Anterior cingulate cortex (tissue), 58 donors: Measurements from ENCODE around the gene LRRC26.

Experiments used
- DNase-seq, 58 donors: peaks; one replicate each; lab custom pipeline; 2025; lab: John Stamatoyannopoulos, UW

The LRRC26 gene

DNA sequence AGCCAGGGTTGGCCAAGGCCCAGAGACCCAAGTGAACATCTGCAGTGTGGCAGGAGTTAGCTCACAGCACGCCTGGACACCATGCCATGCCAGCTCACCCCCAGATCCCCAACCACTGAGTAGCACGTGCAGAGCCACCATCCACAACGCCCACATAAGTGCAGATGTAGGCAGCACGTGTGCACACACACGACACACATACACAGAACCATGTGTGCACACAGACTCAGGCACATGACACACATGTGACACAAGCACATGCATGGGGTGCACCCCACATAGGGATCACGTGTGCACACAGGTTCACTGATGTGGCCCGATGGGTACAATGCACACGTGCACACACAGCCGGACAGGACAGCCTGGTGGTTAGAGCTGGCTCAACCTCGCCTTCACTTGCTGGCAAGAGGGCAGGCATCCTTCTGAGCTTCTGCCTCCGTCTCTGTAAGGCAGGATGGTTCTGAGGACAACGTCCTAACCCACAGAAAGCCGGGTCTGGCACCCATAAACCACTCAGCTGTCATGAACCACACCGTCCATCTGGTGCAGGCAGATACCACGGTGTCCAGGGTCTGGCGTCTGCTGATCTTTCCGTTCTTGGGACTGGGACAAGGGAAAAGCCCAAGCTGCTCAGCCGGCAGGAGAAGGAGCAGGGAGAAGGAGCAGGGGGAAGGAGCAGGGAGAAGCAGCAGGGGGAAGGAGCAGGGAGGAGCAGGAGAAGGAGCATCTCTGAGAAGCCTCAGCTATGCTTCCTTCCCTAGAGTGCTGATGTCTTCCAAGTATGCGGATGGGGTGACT is 12.0 kb downstream of the LRRC26 start:
- DNase-seq: peak in 5 of 58 donors; percentile 21 to 62 (median 42)

DNA sequence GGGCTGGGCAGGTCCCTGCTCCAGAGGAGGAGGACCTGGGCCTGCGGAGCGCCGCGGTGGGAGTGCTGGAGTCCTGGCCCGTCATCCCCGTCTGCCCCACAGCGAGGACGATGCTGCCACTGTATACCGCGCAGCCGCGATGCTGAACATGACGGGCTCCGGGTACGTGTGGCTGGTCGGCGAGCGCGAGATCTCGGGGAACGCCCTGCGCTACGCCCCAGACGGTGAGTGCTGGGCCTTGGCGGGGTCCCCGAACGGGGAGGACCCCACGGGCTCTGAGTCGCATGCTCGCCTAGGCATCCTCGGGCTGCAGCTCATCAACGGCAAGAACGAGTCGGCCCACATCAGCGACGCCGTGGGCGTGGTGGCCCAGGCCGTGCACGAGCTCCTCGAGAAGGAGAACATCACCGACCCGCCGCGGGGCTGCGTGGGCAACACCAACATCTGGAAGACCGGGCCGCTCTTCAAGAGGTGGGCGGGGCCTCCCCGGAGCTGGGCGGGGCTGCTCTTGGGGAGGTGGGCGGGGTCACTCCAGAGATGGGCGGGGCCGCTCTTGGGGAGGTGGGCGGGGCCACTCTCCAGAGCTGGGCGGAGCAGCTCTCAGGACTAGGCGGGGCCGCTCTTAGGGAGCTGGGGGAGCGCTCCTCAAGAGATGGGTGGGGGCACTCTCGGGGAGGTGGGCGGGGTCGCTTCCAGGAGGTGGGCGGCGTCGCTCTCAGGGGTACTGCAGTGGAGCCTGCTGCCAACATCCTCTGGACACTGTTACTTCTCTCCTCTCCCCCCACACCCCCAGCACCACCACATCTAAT is 13.1 kb downstream of the LRRC26 start:
- DNase-seq: peak in 12 of 58 donors; percentile 11 to 64 (median 36)

GRCh38 chr9:137152844-137153405 is 16.9 kb downstream of the LRRC26 start:
- no peak for DNase-seq

- DNase-seq: peak in 4 of 58 donors; percentile 25 to 51 (median 37)
Measured at GRCh38 chr9:137150617-137151457, 19.0 kb downstream of the LRRC26 start.

GRCh38 chr9:137149942-137150616 is 19.8 kb downstream of the LRRC26 start:
- DNase-seq: no peak

DNA sequence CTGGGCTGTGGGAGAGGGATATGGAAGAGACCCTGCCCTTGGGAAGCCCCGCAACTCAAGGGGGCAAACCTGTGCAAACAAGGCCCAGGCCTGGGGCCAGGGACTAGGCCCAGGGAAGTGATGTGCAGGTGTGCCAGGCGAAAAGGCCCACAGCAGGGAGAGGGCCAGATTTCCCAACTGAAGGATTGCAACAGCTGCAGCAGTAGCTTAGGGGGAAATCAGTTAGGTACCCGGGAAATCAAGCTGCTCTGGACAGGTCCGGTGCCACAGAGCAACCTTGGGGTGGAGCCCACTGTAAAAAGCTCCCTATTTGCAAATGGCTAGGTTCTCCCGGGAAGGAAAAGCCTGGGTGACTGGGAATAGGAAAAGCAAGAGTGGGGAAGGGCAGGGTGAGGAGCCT is 20.5 kb downstream of the LRRC26 start:
- DNase-seq: no peak

GRCh38 chr9:137148661-137149060 is 21.2 kb downstream of the LRRC26 start:
- DNase-seq: no peak

- DNase-seq: no peak
Measured at GRCh38 chr9:137148242-137148641, 21.6 kb downstream of the LRRC26 start.

GRCh38 chr9:137147793-137148160 is 22.1 kb downstream of the LRRC26 start:
- DNase-seq: no peak

- no peak for DNase-seq
Measured at GRCh38 chr9:137147091-137147792, 22.6 kb downstream of the LRRC26 start.

GRCh38 chr9:137146527-137146918 is 23.3 kb downstream of the LRRC26 start:
- no peak for DNase-seq

- no peak for DNase-seq
Measured at GRCh38 chr9:137145731-137146526, 23.9 kb downstream of the LRRC26 start.

- DNase-seq: no peak
Measured at GRCh38 chr9:137143459-137143858, 26.4 kb downstream of the LRRC26 start.

- no peak for DNase-seq
Measured at GRCh38 chr9:137141976-137142936, 27.6 kb downstream of the LRRC26 start.

DNA sequence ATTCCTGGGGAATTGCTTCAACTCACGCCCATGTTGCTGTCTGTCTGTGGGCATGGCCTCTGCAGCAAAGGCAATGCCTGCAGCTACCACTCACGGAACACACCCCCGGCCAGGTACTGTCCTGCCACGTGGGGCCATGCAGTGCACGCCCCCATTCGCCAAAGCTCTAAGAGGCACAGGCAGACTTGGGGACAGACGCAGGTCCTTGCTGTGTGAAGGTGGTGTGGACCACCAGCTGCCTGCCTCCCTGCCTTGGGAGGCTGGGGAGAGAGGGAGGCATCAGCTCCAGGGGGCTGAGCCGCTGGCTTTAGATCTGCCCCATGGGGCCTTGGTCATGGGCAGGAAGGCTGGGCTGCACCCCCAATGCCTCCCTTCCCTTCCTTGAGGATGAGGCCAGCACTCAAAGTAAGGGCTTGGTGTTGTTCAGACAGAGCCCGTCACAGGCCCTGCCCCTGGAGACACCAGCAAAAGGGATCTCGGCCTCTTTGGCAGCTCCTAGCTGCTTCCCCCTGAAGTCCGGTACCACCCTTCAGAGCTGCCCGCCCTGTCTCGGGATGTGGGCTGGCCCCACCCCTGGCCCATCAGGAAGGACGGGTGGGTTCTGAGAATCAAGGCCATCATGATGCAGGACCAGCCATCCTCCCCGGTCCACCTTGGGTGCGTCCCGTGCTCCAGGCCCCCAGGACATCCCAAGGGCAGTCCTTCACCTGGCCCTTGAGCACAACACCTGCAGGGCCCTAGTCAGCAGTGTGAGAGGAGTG is 28.6 kb downstream of the LRRC26 start:
- no peak for DNase-seq
